HG02938 (cell line): Measurements from ENCODE around the gene SSC5D.

ENCODE experiments used
- ATAC-seq: cut with Tn5 transposase; IDR thresholded peaks from one replicate; pipeline ENCODE4 v1.9.1; 2021; ENCODE audit warnings: mild to moderate bottlenecking, moderate library complexity; ENCODE audit not compliant: unreplicated experiment

SSC5D gene

GRCh38 chr19:55535173-55535964 is 47.1 kb downstream of the SSC5D start:
- ATAC-seq = no peak

GRCh38 chr19:55535965-55536350 is 47.7 kb downstream of the SSC5D start:
- no peak for ATAC-seq

- no peak for ATAC-seq
These were observed 48.1 kb downstream of the SSC5D start for GRCh38 chr19:55536366-55536765.

GRCh38 chr19:55536951-55537740 is 48.9 kb downstream of the SSC5D start, which contains the start of gene SBK2:
Gene SBK2, minus strand, starts transcription at chr19:55537133. Its CDS starts 839 bp downstream, at chr19:55536294.
- ATAC-seq = no peak

GRCh38 chr19:55537741-55538111 is 49.5 kb downstream of the SSC5D start:
- no peak for ATAC-seq

GRCh38 chr19:55538132-55538531 is 49.9 kb downstream of the SSC5D start:
- no peak for ATAC-seq

GRCh38 chr19:55539090-55539984 is 51.1 kb downstream of the SSC5D start:
- no peak for ATAC-seq

- ATAC-seq = no peak
These were observed 52.4 kb downstream of the SSC5D start for GRCh38 chr19:55540619-55541018.

GRCh38 chr19:55541091-55541490 is 52.9 kb downstream of the SSC5D start:
- ATAC-seq = no peak

- ATAC-seq = no peak
These were observed 54.1 kb downstream of the SSC5D start for GRCh38 chr19:55542292-55542855.

- ATAC-seq = no peak
These were observed 55.3 kb downstream of the SSC5D start for GRCh38 chr19:55543567-55543966.

- ATAC-seq = no peak
These were observed 55.8 kb downstream of the SSC5D start for GRCh38 chr19:55544014-55544413.

- no peak for ATAC-seq
These were observed 56.7 kb downstream of the SSC5D start for GRCh38 chr19:55544776-55545439.

- ATAC-seq = no peak
These were observed 57.2 kb downstream of the SSC5D start, which contains the start of gene SBK3 for GRCh38 chr19:55545443-55545842. Gene SBK3, minus strand, starts transcription at chr19:55545543. Its CDS starts 0 bp downstream, at chr19:55545543.

- no peak for ATAC-seq
These were observed 57.8 kb downstream of the SSC5D start for GRCh38 chr19:55546011-55546410.

GRCh38 chr19:55546822-55547614 is 58.8 kb downstream of the SSC5D start:
- no peak for ATAC-seq

- ATAC-seq = no peak
These were observed 61.5 kb downstream of the SSC5D start for GRCh38 chr19:55549500-55550320.

- ATAC-seq = no peak
These were observed 62.0 kb downstream of the SSC5D start for GRCh38 chr19:55550321-55550650.

- ATAC-seq = no peak
These were observed 64.0 kb downstream of the SSC5D start for GRCh38 chr19:55552206-55552605.
